Heart left ventricle (tissue), 16 donors: ENCODE data around the gene PANX2. TPM values are rescaled to one million over a fixed set of nuclear protein-coding genes. Genes with fewer than 3 reads are reported as not detected.

Experiments used
- ATAC-seq, 4 donors: fragments of 200-7000 bp; cut with Tn5 transposase; one replicate each; pipeline ENCODE4 v1.9.1; 2020 to 2022; ENCODE audit warnings: moderate library complexity in 4 of 4, mild to moderate bottlenecking in 3 of 4, moderate number of reproducible peaks in 1 of 4
- DNase-seq, 5 donors: peaks; one replicate each; pipeline ENCODE4 v3.0.0-alpha.2; 2020
- H3K27ac ChIP-seq, 12 donors: fragments of 200-600 bp; sonication (generic) in 4 of 12; one replicate each; pipeline versions ENCODE4 v1.5.0 to v1.8.0; 2016 to 2022; ENCODE audit warnings: mild to moderate bottlenecking in 2 of 12
- H3K27me3 ChIP-seq, 9 donors: fragments of 200-600 bp; sonication (generic) in 2 of 9; one replicate each; pipeline versions ENCODE4 v1.5.1 to v1.8.0; 2016 to 2022; ENCODE audit warnings: mild to moderate bottlenecking in 3 of 9
- H3K36me3 ChIP-seq, 9 donors: fragments of 200-600 bp; sonication (generic) in 2 of 9; one replicate each; pipeline versions ENCODE4 v1.5.0 to v1.8.0; 2018 to 2022; ENCODE audit warnings: mild to moderate bottlenecking in 2 of 9
- H3K4me1 ChIP-seq, 12 donors: fragments of 200-600 bp; sonication (generic) in 4 of 12; one replicate each; pipeline versions ENCODE4 v1.5.0 to v1.8.0; 2016 to 2022; ENCODE audit warnings: mild to moderate bottlenecking in 3 of 12
- H3K4me3 ChIP-seq, 12 donors: fragments of 200-600 bp; sonication (generic) in 4 of 12; one replicate each; pipeline versions ENCODE4 v1.5.0 to v1.8.0; 2017 to 2022; ENCODE audit warnings: mild to moderate bottlenecking in 9 of 12, moderate library complexity in 4 of 12
- H3K9me3 ChIP-seq, 12 donors: fragments of 200-600 bp; sonication (generic) in 4 of 12; one replicate each; pipeline versions ENCODE4 v1.5.0 to v1.8.0; 2016 to 2022; ENCODE audit warnings: mild to moderate bottlenecking in 1 of 12
- CTCF ChIP-seq, 12 donors: fragments of 200-600 bp; sonication (generic) in 4 of 12; IDR thresholded peaks; one replicate each; pipeline versions ENCODE4 v1.5.0 to v1.8.0; 2018 to 2022; ENCODE audit warnings: antibody characterized with exemption in 12 of 12, mild to moderate bottlenecking in 5 of 12
- POLR2A ChIP-seq, 2 donors: fragments of 450-650 bp; IDR thresholded peaks; one replicate each; pipeline ENCODE4 v1.6.1; 2017; ENCODE audit warnings: antibody characterized with exemption in 2 of 2, mild to moderate bottlenecking in 2 of 2, moderate library complexity in 2 of 2
- WGBS, 4 donors: extraction: QIAGEN DNeasy Blood & Tissue Kit in 2 of 4; methylation state at CpG; one replicate each; pipeline versions ENCODE4 v1.1.5 to v1.1.7; 2013 to 2018; 5-methylcytosine and 5-hydroxymethylcytosine counted together
- intact Hi-C, 10 donors: fragments of 100-400 bp; cut with DNase I; formaldehyde crosslinking; loops; one replicate each; pipeline versions ENCODE4 v1.11.1 to v1.14.2; 2022
- polyA plus RNA-seq, 2 donors: library from polyadenylated mRNA; stranded (reverse); fragments of 200-250 nt; gene quantifications; one replicate each; pipeline ENCODE4 v1.2.3, GENCODE V29; 2013
- total RNA-seq, 9 donors: library from RNA; depleted of rRNA in 2 of 9; stranded (reverse); fragments of >200 nt in 2 of 9; fragmentation: NEBNext Ultra II Directional in 3 of 9; extraction: Animal tissue kit (Norgen Biotek cat#: 25700) in 3 of 9; gene quantifications; one replicate each; pipeline versions ENCODE4 v1.1.0 to v1.2.4, GENCODE V29; 2016 to 2023
- donor health status: ischemic (EF 13 %, LVEDD 7.1; RV severe dilation, severe dysfunction).
- donor health status: healthy with polysubstance abuse.
- donor health status: DM: no; HTN: yes; CAD: no.
- donor health status: DM: no; HTN: no; CAD: no.
- donor health status: ischemic (EF 25% LVEDD 6.9; RV normal size, moderate dysfunction).
- donor health status: ischemic (EF 25% LVEDD 5.7; RV mildly dilated, moderate dysfunction).
- donor health status: healthy.
- donor health status: DM: yes; HTN: yes; CAD: no.
- donor health status: ischemic (EF 35%, LVEDD 5.7; RV mildly dilated, moderate dysfunction).
- donor health status: nonischemic (EF 11% LVEDD 7.7; RV severe dilation, severe dysfunction).
- donor health status: DM: yes; HTN: yes; CAD: no.
- donor health status: PGD.
- donor health status: ischemic (EF 29% LVEDD 5.4; RV normal size, mild dysfunction).
- donor health status: nonischemic (EF 23%, LVEDD 6.1; RV moderate dilation, normal function).

PANX2 gene
- total and polyA plus RNA-seq, 11 donors: 0.08 to 0.77 (median 0.33) TPM; not detected in 5

- Histone ChIP-seq H3K4me1 (peaks cover 0 to 12% (median 1%) of the 10 kb centered on the region in 12 donors), H3K27ac (no peak overlapping the region), H3K27me3 (peaks cover 0 to 54% (median 9%) of the 10 kb centered on the region in 9 donors), H3K9me3 (no peaks in the 10 kb centered on the region), H3K4me3 (no peak overlapping the region), H3K36me3 (no peaks in the 10 kb centered on the region)
- WGBS, 4 donors: 40 to 66% (median 55%) methylated on average over 11 to 22 of the region's 22 CpGs
- TF ChIP-seq POLR2A (IDR thresholded peaks at IDR 0.05) (no peak), CTCF (IDR thresholded peaks at IDR 0.05) (no peak)
- DNase-seq (no peak), ATAC-seq (no peak)
- intact Hi-C loops: no loop called here
These were observed 7.9 kb downstream of the PANX2 start for GRCh38 chr22:50178471-50178864.

- WGBS, 4 donors: 78 to 85% (median 83%) methylated on average over 43 to 64 of the region's 64 CpGs
- Histone ChIP-seq H3K36me3 (no peaks in the 10 kb centered on the region), H3K27me3 (peaks cover 0 to 49% (median 9%) of the 10 kb centered on the region in 9 donors), H3K4me3 (no peak overlapping the region), H3K27ac (no peak overlapping the region), H3K9me3 (no peaks in the 10 kb centered on the region), H3K4me1 (peaks cover 0 to 19% (median 8%) of the 10 kb centered on the region in 12 donors)
- ATAC-seq: no peak
- intact Hi-C loops: no loop called here
- no peak for DNase-seq
- TF ChIP-seq CTCF (IDR thresholded peaks at IDR 0.05) (no peak), POLR2A (IDR thresholded peaks at IDR 0.05) (no peak)
These were observed 8.6 kb downstream of the PANX2 start for GRCh38 chr22:50178871-50179869.

GRCh38 chr22:50179937-50180726, 9.6 kb downstream of the PANX2 start:
- ATAC-seq (no peak), DNase-seq (peak in 2 of 5 donors; percentile 12 to 18)
- intact Hi-C loops: loop anchor here in 2 of 10 donors (10.0 kb wide), 2 partner anchors 245 to 255 kb away; no protein-coding TSS in a partner anchor
- Histone ChIP-seq H3K4me3 (no peak overlapping the region), H3K36me3 (no peaks in the 10 kb centered on the region), H3K27ac (no peak overlapping the region), H3K9me3 (no peaks in the 10 kb centered on the region), H3K27me3 (peaks cover 0 to 47% (median 9%) of the 10 kb centered on the region in 9 donors), H3K4me1 (peaks cover 0 to 29% (median 15%) of the 10 kb centered on the region in 12 donors)
- TF ChIP-seq POLR2A (IDR thresholded peaks at IDR 0.05): no peak
- 77 to 82% (median 80%) methylated on average over 35 to 39 of the region's 39 CpGs for WGBS, 4 donors

GRCh38 chr22:50180727-50181521, 10.4 kb downstream of the PANX2 start:
- H3K4me1 ChIP-seq: peaks cover 0 to 32% (median 17%) of the 10 kb centered on the region in 12 donors
- peaks cover 0 to 40% (median 9%) of the 10 kb centered on the region in 9 donors for H3K27me3 ChIP-seq
- H3K4me3 ChIP-seq: no peak overlapping the region
- intact Hi-C loops: loop anchor here in 2 of 10 donors (10.0 kb wide), 2 partner anchors 246 to 256 kb away; no protein-coding TSS in a partner anchor
- TF ChIP-seq CTCF (IDR thresholded peaks at IDR 0.05) (no peak), POLR2A (IDR thresholded peaks at IDR 0.05) (no peak)
- DNase-seq (peak in 2 of 5 donors; percentile 13 to 21), ATAC-seq (no peak)
- H3K36me3 ChIP-seq: no peaks in the 10 kb centered on the region
- no peak overlapping the region for H3K27ac ChIP-seq
- WGBS, 4 donors: 90 to 93% (median 92%) methylated on average over 21 to 27 of the region's 27 CpGs
- no peaks in the 10 kb centered on the region for H3K9me3 ChIP-seq
